OCI-LY1 (cell line): Measurements from ENCODE around the gene PTTG1.

Experiments used
- H2AFZ ChIP-seq: fragments of 200-600 bp; sonication (generic), shearing (Covaris generic); 2 replicates; pipeline ENCODE4 v1.6.0; 2014; ENCODE audit warnings: antibody characterized with exemption, mild to moderate bottlenecking, low read length
- H3F3A ChIP-seq: fragments of 200-600 bp; sonication (generic), shearing (Covaris generic); 2 replicates; pipeline ENCODE4 v1.6.0; 2014; ENCODE audit warnings: mild to moderate bottlenecking, antibody characterized with exemption, low read length, moderate library complexity; ENCODE audit not compliant: insufficient read depth
- H3K27ac ChIP-seq: fragments of 200-600 bp; sonication (generic); 2 replicates; pipeline ENCODE4 v1.5.1; 2014; ENCODE audit warnings: low read length, mixed run types, mild to moderate bottlenecking, low read depth; ENCODE audit not compliant: poor library complexity, severe bottlenecking
- H3K27me3 ChIP-seq: fragments of 200-600 bp; sonication (generic); 2 replicates; pipeline ENCODE4 v1.6.0; 2014; ENCODE audit warnings: antibody characterized with exemption, mild to moderate bottlenecking, low read length, moderate library complexity; ENCODE audit not compliant: insufficient read depth
- H3K36me3 ChIP-seq: fragments of 200-600 bp; sonication (generic); 2 replicates; pipeline ENCODE4 v1.6.1; 2014; ENCODE audit warnings: mild to moderate bottlenecking, antibody characterized with exemption, low read length, moderate library complexity, mixed read lengths; ENCODE audit not compliant: insufficient read depth
- H3K4me1 ChIP-seq: fragments of 200-600 bp; sonication (generic); 2 replicates; pipeline ENCODE4 v1.5.1; 2014; ENCODE audit warnings: mild to moderate bottlenecking, low read length, moderate library complexity; ENCODE audit not compliant: insufficient read depth, severe bottlenecking
- H3K4me2 ChIP-seq: fragments of 200-600 bp; sonication (generic), shearing (Covaris generic); 2 replicates; pipeline ENCODE4 v1.6.1; 2014; ENCODE audit warnings: low read length
- H3K4me3 ChIP-seq: fragments of 200-600 bp; sonication (generic); 2 replicates; pipeline ENCODE4 v1.5.1; 2014; ENCODE audit warnings: low read length, low read depth, mild to moderate bottlenecking, mixed read lengths; ENCODE audit not compliant: poor library complexity, severe bottlenecking
- H3K79me2 ChIP-seq: fragments of 200-600 bp; shearing (Covaris generic); 2 replicates; pipeline ENCODE4 v1.6.1; 2016; ENCODE audit warnings: mixed run types, low read length, mixed read lengths; ENCODE audit not compliant: insufficient read depth
- H3K9ac ChIP-seq: fragments of 200-600 bp; sonication (generic), shearing (Covaris generic); 2 replicates; pipeline ENCODE4 v1.6.1; 2014; ENCODE audit warnings: mild to moderate bottlenecking, low read length, mixed read lengths
- H3K9me2 ChIP-seq: fragments of 200-600 bp; sonication (generic), shearing (Covaris generic); 2 replicates; pipeline ENCODE4 v1.6.1; 2014; ENCODE audit warnings: low read depth, mild to moderate bottlenecking, low read length, mixed read lengths
- H3K9me3 ChIP-seq: fragments of 200-600 bp; shearing (Covaris generic); 2 replicates; pipeline ENCODE4 v1.6.1; 2014; ENCODE audit warnings: low read length, mixed read lengths
- H4K20me1 ChIP-seq: fragments of 200-600 bp; sonication (generic), shearing (Covaris generic); 2 replicates; pipeline ENCODE4 v1.6.0; 2016; ENCODE audit warnings: mild to moderate bottlenecking, low read length; ENCODE audit not compliant: insufficient read depth
- EZH2 ChIP-seq: fragments of 200-600 bp; sonication (generic), shearing (Covaris generic); IDR thresholded peaks from 2 replicates; pipeline ENCODE4 v1.8.0; 2017; ENCODE audit warnings: borderline replicate concordance, mixed run types, mild to moderate bottlenecking, antibody characterized with exemption, low read length, moderate library complexity, mixed read lengths
- TF ChIP-seq, protein P1 (sequence below): fragments of 200-600 bp; sonication (generic), shearing (Covaris generic); IDR thresholded peaks from 2 replicates; pipeline ENCODE4 v1.5.1; 2017; ENCODE audit warnings: mild to moderate bottlenecking, antibody characterized with exemption, low read length, moderate library complexity, mixed read lengths

The PTTG1 gene

DNA sequence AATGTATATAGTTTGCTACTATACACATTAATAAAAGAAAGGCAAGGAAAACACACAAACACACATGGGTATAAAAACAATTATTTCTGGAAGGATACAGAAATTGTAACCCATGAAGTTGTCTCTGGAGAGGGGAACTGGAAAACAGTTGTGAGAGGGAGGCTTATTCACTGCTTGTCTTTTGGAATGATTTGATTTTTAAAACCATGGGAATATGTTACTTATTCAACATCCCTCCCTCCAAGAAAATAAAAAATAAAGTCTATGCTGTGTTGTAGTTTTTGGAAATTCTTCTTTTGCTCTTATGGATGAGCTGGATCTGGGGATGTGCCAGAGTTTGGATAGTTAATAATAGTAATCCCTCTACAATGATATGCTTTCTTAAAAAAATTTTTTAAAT is 45.2 kb upstream of the PTTG1 start:
- no peaks in the 10 kb centered on the region for H3K4me1 ChIP-seq
- H3K27me3 ChIP-seq, result no peaks in the 10 kb centered on the region
- no peak overlapping the region for H2AFZ ChIP-seq
- no peak overlapping the region for H3K4me2 ChIP-seq
- TF ChIP-seq EZH2, result no peak
- TF ChIP-seq, protein P1, sequence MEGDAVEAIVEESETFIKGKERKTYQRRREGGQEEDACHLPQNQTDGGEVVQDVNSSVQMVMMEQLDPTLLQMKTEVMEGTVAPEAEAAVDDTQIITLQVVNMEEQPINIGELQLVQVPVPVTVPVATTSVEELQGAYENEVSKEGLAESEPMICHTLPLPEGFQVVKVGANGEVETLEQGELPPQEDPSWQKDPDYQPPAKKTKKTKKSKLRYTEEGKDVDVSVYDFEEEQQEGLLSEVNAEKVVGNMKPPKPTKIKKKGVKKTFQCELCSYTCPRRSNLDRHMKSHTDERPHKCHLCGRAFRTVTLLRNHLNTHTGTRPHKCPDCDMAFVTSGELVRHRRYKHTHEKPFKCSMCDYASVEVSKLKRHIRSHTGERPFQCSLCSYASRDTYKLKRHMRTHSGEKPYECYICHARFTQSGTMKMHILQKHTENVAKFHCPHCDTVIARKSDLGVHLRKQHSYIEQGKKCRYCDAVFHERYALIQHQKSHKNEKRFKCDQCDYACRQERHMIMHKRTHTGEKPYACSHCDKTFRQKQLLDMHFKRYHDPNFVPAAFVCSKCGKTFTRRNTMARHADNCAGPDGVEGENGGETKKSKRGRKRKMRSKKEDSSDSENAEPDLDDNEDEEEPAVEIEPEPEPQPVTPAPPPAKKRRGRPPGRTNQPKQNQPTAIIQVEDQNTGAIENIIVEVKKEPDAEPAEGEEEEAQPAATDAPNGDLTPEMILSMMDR, result no peak
- H3F3A ChIP-seq, result no peaks in the 10 kb centered on the region
- no peaks in the 10 kb centered on the region for H3K79me2 ChIP-seq
- H3K27ac ChIP-seq, result no peak overlapping the region
- H3K4me3 ChIP-seq, result no peak overlapping the region
- H3K9me2 ChIP-seq, result no peaks in the 10 kb centered on the region
- no peak overlapping the region for H3K9ac ChIP-seq
- H4K20me1 ChIP-seq, result no peaks in the 10 kb centered on the region
- no peaks in the 10 kb centered on the region for H3K9me3 ChIP-seq
- no peaks in the 10 kb centered on the region for H3K36me3 ChIP-seq

DNA sequence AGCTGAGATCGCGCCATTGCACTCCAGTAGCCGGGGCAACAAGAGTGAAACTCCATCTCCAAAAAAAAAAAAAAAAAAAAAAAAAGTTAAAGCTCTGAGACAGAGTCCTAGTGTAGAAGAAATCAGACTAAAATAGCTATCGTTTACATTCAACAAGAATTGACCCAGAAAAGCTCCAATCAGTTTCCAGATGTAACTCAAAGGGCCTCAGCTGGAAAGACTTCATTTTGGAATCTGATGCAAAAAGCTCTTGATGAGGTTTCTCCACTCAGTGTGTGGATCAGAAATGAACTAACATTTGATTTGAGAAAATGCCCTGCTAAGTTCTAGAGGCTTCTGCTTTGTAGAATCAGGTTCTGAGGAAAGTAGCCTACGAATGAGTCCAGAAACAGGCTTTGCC is 44.0 kb upstream of the PTTG1 start:
- TF ChIP-seq, protein P1, result no peak
- no peak for TF ChIP-seq EZH2
- H3K4me2 ChIP-seq, result no peak overlapping the region
- H4K20me1 ChIP-seq, result no peaks in the 10 kb centered on the region
- H3K9me3 ChIP-seq, result no peaks in the 10 kb centered on the region
- H3K9me2 ChIP-seq, result no peaks in the 10 kb centered on the region
- H3F3A ChIP-seq, result no peaks in the 10 kb centered on the region
- no peak overlapping the region for H3K4me3 ChIP-seq
- no peaks in the 10 kb centered on the region for H3K4me1 ChIP-seq
- H2AFZ ChIP-seq, result no peak overlapping the region
- no peak overlapping the region for H3K27ac ChIP-seq
- H3K9ac ChIP-seq, result no peak overlapping the region
- H3K79me2 ChIP-seq, result no peaks in the 10 kb centered on the region
- H3K27me3 ChIP-seq, result no peaks in the 10 kb centered on the region
- no peaks in the 10 kb centered on the region for H3K36me3 ChIP-seq

DNA sequence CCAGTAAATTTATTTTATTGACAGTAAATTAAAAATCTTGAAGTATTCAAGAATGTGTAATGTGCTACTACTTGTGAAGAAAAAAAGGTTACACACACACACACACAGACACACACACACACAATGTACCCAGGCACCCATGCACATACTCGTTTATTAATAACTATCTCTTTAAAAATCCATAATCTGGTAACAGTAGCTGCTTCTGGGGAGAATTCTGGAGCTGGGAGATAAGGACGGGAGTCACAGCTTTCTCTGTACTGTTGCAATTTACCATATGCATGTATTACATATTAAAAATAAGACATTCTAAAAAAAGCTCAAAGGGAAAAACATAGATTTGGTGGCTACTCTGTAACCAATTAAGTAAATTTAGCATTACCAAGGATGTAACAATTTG is 43.3 kb upstream of the PTTG1 start:
- Histone ChIP-seq H3K79me2 (no peaks in the 10 kb centered on the region), H3K4me2 (no peak overlapping the region), H2AFZ (no peak overlapping the region), H3K27me3 (no peaks in the 10 kb centered on the region), H4K20me1 (no peaks in the 10 kb centered on the region), H3K27ac (no peak overlapping the region), H3K9ac (no peak overlapping the region), H3F3A (no peaks in the 10 kb centered on the region), H3K4me1 (no peaks in the 10 kb centered on the region), H3K36me3 (no peaks in the 10 kb centered on the region), H3K9me3 (no peaks in the 10 kb centered on the region), H3K4me3 (no peak overlapping the region), H3K9me2 (no peaks in the 10 kb centered on the region)
- TF ChIP-seq EZH2, result no peak
- TF ChIP-seq, protein P1, result no peak
